HEK293 (cell line): ENCODE results near the gene PTGIS.

Experiments
- TCF7L2 ChIP-seq: IDR thresholded peaks from 2 replicates; pipeline ENCODE4 v1.6.1; 2011; ENCODE audit warnings: low read depth, mild to moderate bottlenecking, inconsistent platforms, low read length, moderate library complexity, borderline replicate concordance
- TF ChIP-seq, protein P1 (sequence below): fragments of 450-650 bp; formaldehyde crosslinking; IDR thresholded peaks from 2 replicates; pipeline ENCODE4 v1.5.1; 2016; ENCODE audit warnings: missing biosample characterization, missing genetic modification characterization

DNA sequence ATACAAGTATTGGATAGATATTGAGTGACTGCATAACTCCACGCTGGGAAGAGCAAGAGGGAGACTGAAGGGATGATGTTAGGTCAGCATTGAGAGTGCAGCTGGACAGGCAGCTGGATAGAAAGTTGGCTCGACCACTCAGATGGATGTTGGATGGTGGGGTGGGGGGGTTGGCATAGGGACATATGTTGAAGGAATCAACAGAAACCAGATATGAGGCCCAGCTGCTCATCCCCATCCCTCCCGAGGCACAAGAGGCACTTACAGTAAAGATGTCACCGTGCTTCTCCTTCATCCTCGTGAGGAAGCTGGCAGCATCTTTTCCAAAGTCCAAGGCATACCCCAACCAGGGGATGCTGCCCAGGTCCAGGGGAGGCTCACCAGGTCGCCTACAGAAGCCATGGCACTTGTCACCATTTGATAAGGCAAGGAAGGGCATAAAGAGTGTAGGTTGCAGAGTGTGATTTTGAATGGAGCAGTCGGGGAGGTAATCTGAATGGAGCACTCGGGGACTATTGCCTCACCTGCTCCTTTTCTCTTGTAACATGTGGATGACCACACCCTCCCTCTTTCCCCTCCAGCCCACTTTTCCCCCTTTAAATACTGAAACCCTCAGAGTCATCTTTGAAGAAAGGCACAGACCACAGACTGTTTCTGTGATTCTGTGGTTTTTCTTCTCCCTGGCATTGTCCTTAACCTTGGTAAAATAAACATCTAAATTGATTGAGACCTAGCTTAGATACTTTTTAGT lies 18.0 kb downstream of the PTGIS start:
- TF ChIP-seq, protein P1, sequence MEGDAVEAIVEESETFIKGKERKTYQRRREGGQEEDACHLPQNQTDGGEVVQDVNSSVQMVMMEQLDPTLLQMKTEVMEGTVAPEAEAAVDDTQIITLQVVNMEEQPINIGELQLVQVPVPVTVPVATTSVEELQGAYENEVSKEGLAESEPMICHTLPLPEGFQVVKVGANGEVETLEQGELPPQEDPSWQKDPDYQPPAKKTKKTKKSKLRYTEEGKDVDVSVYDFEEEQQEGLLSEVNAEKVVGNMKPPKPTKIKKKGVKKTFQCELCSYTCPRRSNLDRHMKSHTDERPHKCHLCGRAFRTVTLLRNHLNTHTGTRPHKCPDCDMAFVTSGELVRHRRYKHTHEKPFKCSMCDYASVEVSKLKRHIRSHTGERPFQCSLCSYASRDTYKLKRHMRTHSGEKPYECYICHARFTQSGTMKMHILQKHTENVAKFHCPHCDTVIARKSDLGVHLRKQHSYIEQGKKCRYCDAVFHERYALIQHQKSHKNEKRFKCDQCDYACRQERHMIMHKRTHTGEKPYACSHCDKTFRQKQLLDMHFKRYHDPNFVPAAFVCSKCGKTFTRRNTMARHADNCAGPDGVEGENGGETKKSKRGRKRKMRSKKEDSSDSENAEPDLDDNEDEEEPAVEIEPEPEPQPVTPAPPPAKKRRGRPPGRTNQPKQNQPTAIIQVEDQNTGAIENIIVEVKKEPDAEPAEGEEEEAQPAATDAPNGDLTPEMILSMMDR (tag by site-specific recombination): no peak
- TF ChIP-seq TCF7L2: no peak
